ENCODE measurements around the gene STPG4.
"Not testable (repeated sequence)": the region's sequence is repeated elsewhere in the genome, so short reads cannot be mapped to it uniquely, and the experiment has no call there.

The STPG4 gene

GRCh38 chr2:47155091-47155876, at the start of gene STPG4:
TSS of gene STPG4 (minus strand) at chr2:47155308. CDS start at chr2:47155251, 57 bp downstream.
- DNase-seq (ENCODE audit: low read depth) = no peak

- no peak for DNase-seq (ENCODE audit: low read depth)
These were observed 49.6 kb upstream of the STPG4 start for GRCh38 chr2:47204691-47205090.

- no peak for DNase-seq (ENCODE audit: low read depth)
These were observed 48.9 kb upstream of the STPG4 start for GRCh38 chr2:47203995-47204394.

- DNase-seq (ENCODE audit: low read depth) = peak; percentile 72
These were observed 46.1 kb upstream of the STPG4 start for GRCh38 chr2:47201224-47201623.

GRCh38 chr2:47198985-47199451, 43.9 kb upstream of the STPG4 start:
- peak; percentile 100 for DNase-seq (ENCODE audit: low read depth)

- no peak for DNase-seq (ENCODE audit: low read depth)
These were observed 41.4 kb upstream of the STPG4 start for GRCh38 chr2:47196499-47196898.

GRCh38 chr2:47196046-47196445, 40.9 kb upstream of the STPG4 start:
- no peak for DNase-seq (ENCODE audit: low read depth)

- no peak for DNase-seq (ENCODE audit: low read depth)
These were observed 40.0 kb upstream of the STPG4 start for GRCh38 chr2:47195148-47195547.

GRCh38 chr2:47194410-47194809, 39.3 kb upstream of the STPG4 start:
- DNase-seq (ENCODE audit: low read depth) = no peak

- no peak for DNase-seq (ENCODE audit: low read depth)
These were observed 38.5 kb upstream of the STPG4 start for GRCh38 chr2:47193607-47194006.

- DNase-seq (ENCODE audit: low read depth) = peak; percentile 82
These were observed 35.2 kb upstream of the STPG4 start for GRCh38 chr2:47190188-47190881.

GRCh38 chr2:47189635-47190034, 34.5 kb upstream of the STPG4 start:
- DNase-seq (ENCODE audit: low read depth) = peak; percentile 93

GRCh38 chr2:47187069-47187468, 32.0 kb upstream of the STPG4 start:
- DNase-seq (ENCODE audit: low read depth) = no peak

- no peak for DNase-seq (ENCODE audit: low read depth)
These were observed 31.2 kb upstream of the STPG4 start for GRCh38 chr2:47186351-47186750.

- not testable (repeated sequence) for DNase-seq (ENCODE audit: low read depth)
These were observed 30.0 kb upstream of the STPG4 start for GRCh38 chr2:47185098-47185497.

- DNase-seq (ENCODE audit: low read depth) = no peak
These were observed 26.1 kb upstream of the STPG4 start for GRCh38 chr2:47181176-47181575.

GRCh38 chr2:47180531-47180930, 25.4 kb upstream of the STPG4 start:
- no peak for DNase-seq (ENCODE audit: low read depth)

- DNase-seq (ENCODE audit: low read depth) = no peak
These were observed 24.3 kb upstream of the STPG4 start for GRCh38 chr2:47179388-47179787.

- DNase-seq (ENCODE audit: low read depth) = no peak
These were observed 23.2 kb upstream of the STPG4 start for GRCh38 chr2:47178341-47178740.

- DNase-seq (ENCODE audit: low read depth) = no peak
These were observed 22.0 kb upstream of the STPG4 start for GRCh38 chr2:47177043-47177565.

GRCh38 chr2:47174733-47175361, 19.7 kb upstream of the STPG4 start:
- DNase-seq (ENCODE audit: low read depth) = peak; percentile 55

- no peak for DNase-seq (ENCODE audit: low read depth)
These were observed 19.1 kb upstream of the STPG4 start for GRCh38 chr2:47173986-47174732.

All from iris pigment epithelial cell (primary cell).